Spleen (tissue), 11 donors: ENCODE results near the gene RNF43. TPM values are rescaled to one million over a fixed set of nuclear protein-coding genes. Genes with fewer than 3 reads are reported as not detected.

Experiments used
- DNase-seq: peaks from one replicate; pipeline ENCODE4 v3.0.0-alpha.2; 2020
- H3K27ac ChIP-seq, 8 donors: fragments of 200-600 bp; sonication (generic) in 7 of 8; 1 replicate in 4 of 8; 2 replicates in 4 of 8; pipeline versions ENCODE4 v1.5.0 to v1.8.0; 2016 to 2021; ENCODE audit warnings: inconsistent platforms in 4 of 8, mild to moderate bottlenecking in 4 of 8, moderate library complexity in 1 of 8
- H3K27me3 ChIP-seq, 7 donors: fragments of 200-600 bp; sonication (generic) in 6 of 7; replicated peaks in 1 of 7; 1 replicate in 4 of 7; 2 replicates in 3 of 7; pipeline versions ENCODE4 v1.5.0 to v1.8.0; 2016 to 2021; ENCODE audit warnings: inconsistent platforms in 3 of 7, mild to moderate bottlenecking in 1 of 7
- H3K36me3 ChIP-seq, 6 donors: fragments of 200-600 bp; sonication (generic) in 5 of 6; 1 replicate in 4 of 6; 2 replicates in 2 of 6; pipeline versions ENCODE4 v1.5.0 to v1.8.0; 2016 to 2021; ENCODE audit warnings: inconsistent platforms in 2 of 6
- H3K4me1 ChIP-seq, 6 donors: fragments of 200-600 bp; sonication (generic) in 5 of 6; 1 replicate in 3 of 6; 2 replicates in 3 of 6; pipeline versions ENCODE4 v1.5.0 to v1.8.0; 2016 to 2021; ENCODE audit warnings: inconsistent platforms in 3 of 6
- H3K4me3 ChIP-seq, 8 donors: fragments of 200-600 bp; sonication (generic) in 7 of 8; 1 replicate in 4 of 8; 2 replicates in 4 of 8; pipeline versions ENCODE4 v1.5.0 to v1.8.0; 2016 to 2021; ENCODE audit warnings: inconsistent platforms in 4 of 8, mild to moderate bottlenecking in 4 of 8, moderate library complexity in 2 of 8
- H3K9me3 ChIP-seq, 8 donors: fragments of 200-600 bp; sonication (generic) in 7 of 8; 1 replicate in 4 of 8; 2 replicates in 4 of 8; pipeline versions ENCODE4 v1.5.0 to v1.8.0; 2016 to 2021; ENCODE audit warnings: inconsistent platforms in 4 of 8
- CTCF ChIP-seq, 11 experiments: fragments of 200-600 bp in 7 of 11; fragments of 450-650 bp in 4 of 11; sonication (generic) in 4 of 11; IDR thresholded peaks in 8 of 11; conservative IDR thresholded peaks in 3 of 11; 1 replicate in 7 of 11; 2 replicates in 4 of 11; pipeline versions ENCODE4 v1.4.0 to v1.8.0; 2016 to 2021; ENCODE audit warnings: antibody characterized with exemption in 11 of 11, inconsistent platforms in 4 of 11, mild to moderate bottlenecking in 1 of 11
- POLR2A ChIP-seq, 3 donors: fragments of 450-650 bp; IDR thresholded peaks; one replicate each; pipeline ENCODE4 v1.5.1; 2017; ENCODE audit warnings: antibody characterized with exemption in 3 of 3, mild to moderate bottlenecking in 1 of 3
- POLR2AphosphoS5 ChIP-seq, 3 donors: sonication (generic); formaldehyde crosslinking; IDR thresholded peaks; one replicate each; pipeline ENCODE4 v1.5.1; 2017; ENCODE audit warnings: antibody characterized with exemption in 3 of 3
- WGBS, 5 donors: extraction: QIAGEN DNeasy Blood & Tissue Kit in 3 of 5; methylation state at CpG; one replicate each; pipeline versions ENCODE4 v1.1.5 to v1.1.7; 2013 to 2018; 5-methylcytosine and 5-hydroxymethylcytosine counted together
- intact Hi-C: fragments of 100-400 bp; cut with DNase I; formaldehyde crosslinking; loops from one replicate; pipeline ENCODE4 v1.15.0; 2023; ENCODE audit warnings: low total_unique reads
- polyA plus RNA-seq, 3 donors: library from polyadenylated mRNA; stranded (reverse); fragments of 200-250 nt; gene quantifications; one replicate each; pipeline ENCODE4 v1.2.1, GENCODE V29; 2013
- total RNA-seq, 7 donors: library from RNA; depleted of rRNA in 3 of 7; stranded (reverse); fragments of >200 nt in 3 of 7; fragmentation: NEBNext Ultra II Directional in 4 of 7; extraction: Animal tissue kit (Norgen Biotek cat#: 25700) in 4 of 7; gene quantifications; one replicate each; pipeline versions ENCODE4 v1.1.0 to v1.2.1, GENCODE V29; 2016 to 2021
- donor health status: healthy with polysubstance abuse.
- donor health status: DM: no; HTN: no; CAD: no; lungs with moderate emphysema.
- donor health status: DM: no; HTN: no; CAD: no.
- donor health status: Bipolar disorder and iron deficiency.
- donor health status: healthy.
- donor health status: DM: no; HTN: no; CAD: no.
- donor health status: DM: yes; HTN: yes; CAD: no.

RNF43 gene
- total and polyA plus RNA-seq, 10 donors = 0.38 to 1.8 (median 0.71) TPM

DNA sequence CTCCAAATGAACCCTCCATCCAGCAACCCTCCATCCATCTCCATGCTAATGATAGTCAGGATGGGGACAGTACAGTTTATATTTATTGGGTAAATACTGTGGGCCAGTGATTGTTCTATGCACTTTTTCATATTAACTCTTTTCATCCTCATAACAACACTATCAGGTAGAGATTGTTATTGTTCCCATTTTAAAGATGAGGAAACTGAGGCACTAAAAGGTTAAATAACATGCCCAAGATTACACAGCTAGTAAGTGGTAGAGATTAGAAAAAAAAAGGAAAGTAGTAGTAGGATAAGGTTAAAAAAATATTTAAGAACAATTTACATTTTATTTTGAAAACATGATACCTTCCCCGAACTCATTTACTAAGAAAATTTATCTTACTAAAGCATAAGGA lies 43.4 kb downstream of the RNF43 start:
- WGBS, 5 donors = 87 to 100% (median 95%) methylated on average over 1 of the region's 1 CpG

GRCh38 chr17:58373003-58373402 lies 44.3 kb downstream of the RNF43 start:
- intact Hi-C loops = no loop called here
- no peaks in the 10 kb centered on the region for H3K36me3 ChIP-seq
- no peaks in the 10 kb centered on the region for H3K9me3 ChIP-seq
- H3K27me3 ChIP-seq = no peaks in the 10 kb centered on the region
- H3K4me1 ChIP-seq = peaks cover 0 to 35% (median 2%) of the 10 kb centered on the region in 6 donors
- WGBS, 5 donors = 82 to 91% (median 89%) methylated on average over 4 to 5 of the region's 5 CpGs
- TF ChIP-seq CTCF (IDR thresholded peaks at IDR 0.05 in 8 of 11, conservative IDR thresholded peaks at IDR 0.05 in 3 of 11) = no peak
- TF ChIP-seq POLR2A (IDR thresholded peaks at IDR 0.05) = no peak
- no peak for DNase-seq
- H3K27ac ChIP-seq = no peak overlapping the region
- no peak overlapping the region for H3K4me3 ChIP-seq

More for the DNA sequence above, 43.4 kb downstream of the RNF43 start:
- intact Hi-C loops = no loop called here
- Histone ChIP-seq H3K27ac (no peak overlapping the region), H3K4me1 (peaks cover 0 to 31% (median 2%) of the 10 kb centered on the region in 6 donors), H3K36me3 (no peaks in the 10 kb centered on the region), H3K4me3 (no peak overlapping the region), H3K9me3 (no peaks in the 10 kb centered on the region), H3K27me3 (no peaks in the 10 kb centered on the region)
- no peak for TF ChIP-seq CTCF (IDR thresholded peaks at IDR 0.05 in 8 of 11, conservative IDR thresholded peaks at IDR 0.05 in 3 of 11)
- no peak for TF ChIP-seq POLR2AphosphoS5 (IDR thresholded peaks at IDR 0.05)
- TF ChIP-seq POLR2A (IDR thresholded peaks at IDR 0.05) = no peak
- no peak for DNase-seq

DNA sequence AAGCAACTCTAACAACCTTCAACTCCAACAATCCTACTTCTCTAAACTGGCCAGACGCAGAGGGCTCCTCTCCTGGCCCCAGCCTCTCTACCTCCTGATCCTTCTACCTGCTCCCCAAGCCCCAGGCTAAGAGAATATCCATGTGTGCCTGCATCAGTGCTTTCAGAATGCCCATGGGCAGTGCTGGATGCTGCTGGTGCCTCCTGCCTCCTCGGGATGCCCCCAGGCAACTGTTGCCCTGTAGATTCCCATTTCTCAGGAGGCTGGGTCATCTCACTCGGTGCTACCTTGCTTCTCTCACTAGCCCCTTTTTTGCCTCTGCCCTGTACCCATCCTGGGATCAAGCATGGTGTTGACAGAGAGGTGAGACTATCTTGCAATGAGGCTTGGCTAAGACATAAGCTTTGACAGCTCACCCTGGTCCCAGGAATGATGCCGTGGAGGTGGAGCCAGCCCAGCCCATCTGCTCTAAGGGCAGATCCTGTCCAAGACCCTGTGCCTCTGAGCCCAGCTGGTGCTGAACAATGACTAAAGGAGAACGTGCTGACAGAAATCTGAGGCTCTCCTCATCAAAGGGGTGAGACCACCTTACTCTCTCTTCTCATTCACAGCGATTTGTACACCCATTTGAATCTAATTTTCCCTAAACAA lies 45.9 kb downstream of the RNF43 start:
- Histone ChIP-seq H3K36me3 (no peaks in the 10 kb centered on the region), H3K27me3 (no peaks in the 10 kb centered on the region), H3K4me3 (no peak overlapping the region), H3K4me1 (peaks cover 0 to 27% (median 2%) of the 10 kb centered on the region in 6 donors), H3K27ac (no peak overlapping the region), H3K9me3 (no peaks in the 10 kb centered on the region)
- no peak for TF ChIP-seq POLR2A (IDR thresholded peaks at IDR 0.05)
- TF ChIP-seq POLR2AphosphoS5 (IDR thresholded peaks at IDR 0.05) = no peak
- TF ChIP-seq CTCF (IDR thresholded peaks at IDR 0.05 in 8 of 11, conservative IDR thresholded peaks at IDR 0.05 in 3 of 11) = no peak
- DNase-seq = no peak
- intact Hi-C loops = no loop called here
- WGBS, 5 donors = 78 to 91% (median 86%) methylated on average over 6 of the region's 6 CpGs

DNA sequence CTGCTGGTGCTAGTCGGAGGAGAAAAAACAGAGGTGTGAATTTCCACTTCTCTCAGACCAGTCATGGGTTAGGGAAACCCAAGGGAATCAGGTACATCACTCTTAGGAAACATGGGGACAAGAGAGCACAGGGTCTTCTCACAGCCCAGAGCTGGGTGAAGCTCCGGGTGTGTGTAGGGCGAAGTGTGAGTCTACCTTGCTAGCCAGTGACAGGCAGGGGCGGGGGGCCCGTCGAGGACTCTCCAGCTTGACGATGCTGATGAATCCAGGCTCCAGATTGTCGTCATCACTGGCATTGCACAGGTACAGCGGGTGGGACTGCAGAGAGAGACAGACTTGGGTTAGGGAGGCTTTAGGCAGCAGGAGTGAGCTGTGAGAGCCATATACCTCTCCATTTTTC lies 46.6 kb downstream of the RNF43 start:
- no peaks in the 10 kb centered on the region for H3K36me3 ChIP-seq
- H3K4me3 ChIP-seq = no peak overlapping the region
- no peaks in the 10 kb centered on the region for H3K9me3 ChIP-seq
- H3K4me1 ChIP-seq = peaks cover 0 to 27% (median 2%) of the 10 kb centered on the region in 6 donors
- DNase-seq = no peak
- TF ChIP-seq POLR2A (IDR thresholded peaks at IDR 0.05) (no peak), CTCF (IDR thresholded peaks at IDR 0.05 in 8 of 11, conservative IDR thresholded peaks at IDR 0.05 in 3 of 11) (no peak), POLR2AphosphoS5 (IDR thresholded peaks at IDR 0.05) (no peak)
- no peaks in the 10 kb centered on the region for H3K27me3 ChIP-seq
- intact Hi-C loops = no loop called here
- H3K27ac ChIP-seq = no peak overlapping the region
- 87 to 93% (median 89%) methylated on average over 9 of the region's 9 CpGs for WGBS, 5 donors
